ENCODE measurements around the gene CSN3.

CSN3 gene

DNA sequence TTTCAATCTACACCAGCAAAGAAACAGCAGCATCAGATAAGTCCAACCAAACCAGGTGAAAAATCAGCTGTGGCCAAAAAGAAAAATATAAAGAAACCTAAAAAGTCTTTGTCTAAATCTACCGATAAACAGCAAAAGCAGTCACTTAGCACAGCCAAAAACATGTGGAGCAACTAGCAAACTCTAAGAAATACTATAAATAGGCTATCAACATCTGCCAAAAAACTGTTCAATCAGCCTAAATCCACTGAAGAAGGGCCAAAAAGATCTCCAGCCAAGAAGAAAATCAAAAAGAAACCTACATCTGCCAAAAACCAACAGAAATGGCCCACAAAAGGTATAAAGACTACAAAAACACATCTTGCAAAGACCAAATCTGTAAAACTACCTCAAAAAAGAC, 55.7 kb downstream of the CSN3 start:
- DNase-seq = no peak

GRCh38 chr4:70299643-70300042, 57.2 kb downstream of the CSN3 start:
- DNase-seq = no peak

DNA sequence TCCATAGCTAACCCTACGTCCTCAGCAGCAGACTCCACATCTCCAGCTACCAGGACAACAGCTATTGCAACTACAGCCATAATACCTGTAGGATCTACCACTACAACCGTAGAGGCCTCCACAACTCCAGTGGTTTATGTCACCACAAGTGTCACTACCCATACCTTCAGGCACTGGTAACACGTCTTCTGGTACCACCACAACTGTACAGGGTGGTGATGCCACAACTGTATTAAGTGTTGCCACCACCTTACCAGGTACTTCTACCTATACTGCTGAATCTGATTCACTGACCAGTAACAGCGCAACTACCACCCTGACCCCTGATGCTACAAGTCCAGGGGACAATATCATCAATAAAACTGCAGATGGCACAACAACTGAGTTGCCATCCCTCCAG, 57.8 kb downstream of the CSN3 start:
- no peak for DNase-seq

Data from CD4-positive, alpha-beta T cell treated with Interleukin-15 for 1 hour (primary cell).